GM12878 (cell line): ENCODE results near the gene CSH2.
"Not testable (repeated sequence)": the region's sequence is repeated elsewhere in the genome, so short reads cannot be mapped to it uniquely, and the experiment has no call there.

Experiments used
- ATF3 ChIP-seq: IDR thresholded peaks from 2 replicates; pipeline ENCODE4 v1.6.1; 2011; ENCODE audit warnings: low read depth, mild to moderate bottlenecking, low read length, moderate library complexity, borderline replicate concordance; ENCODE audit errors: extremely low read depth
- CREB1 ChIP-seq: IDR thresholded peaks from 2 replicates; pipeline ENCODE4 v1.6.1; 2012; ENCODE audit warnings: low read depth, mild to moderate bottlenecking, inconsistent platforms
- DPF2 ChIP-seq: fragments of 450-650 bp; IDR thresholded peaks from 2 replicates; pipeline ENCODE4 v1.6.1; 2017; ENCODE audit warnings: mild to moderate bottlenecking
- EP300 ChIP-seq, 2 experiments: fragments of 150-350 bp in 1 of 2; IDR thresholded peaks; 2 replicates each; pipeline ENCODE4 v1.6.1; 2011 to 2012; ENCODE audit warnings: low read depth in 2 of 2, low read length in 2 of 2, borderline replicate concordance in 1 of 2, improper control_type of control experiment in 1 of 2, inconsistent platforms in 1 of 2; ENCODE audit not compliant: control insufficient read depth in 1 of 2
- EZH2 ChIP-seq: IDR thresholded peaks from 2 replicates; pipeline ENCODE4 v1.6.1; 2012; ENCODE audit warnings: low read depth, mild to moderate bottlenecking, control low read depth, inconsistent platforms, low read length, borderline replicate concordance; ENCODE audit not compliant: control insufficient read depth
- JUNB ChIP-seq: IDR thresholded peaks from 2 replicates; pipeline ENCODE4 v1.6.1; 2016; ENCODE audit warnings: antibody characterized with exemption, mild to moderate bottlenecking
- POLR2A ChIP-seq: IDR thresholded peaks from 2 replicates; pipeline ENCODE4 v1.6.1; 2011; ENCODE audit warnings: low read depth, mild to moderate bottlenecking, low read length
- REST ChIP-seq: IDR thresholded peaks from 2 replicates; pipeline ENCODE4 v1.6.1; 2012; ENCODE audit warnings: mild to moderate bottlenecking, low read depth, low read length
- SP1 ChIP-seq: IDR thresholded peaks from one replicate; pipeline ENCODE4 v1.6.1; 2011; ENCODE audit warnings: low read depth, low read length
- TCF7 ChIP-seq: IDR thresholded peaks from 2 replicates; pipeline ENCODE4 v1.6.1; 2014; ENCODE audit warnings: antibody characterized with exemption, borderline replicate concordance
- YY1 ChIP-seq: IDR thresholded peaks from 2 replicates; pipeline ENCODE4 v1.6.1; 2011; ENCODE audit warnings: low read depth, mild to moderate bottlenecking, low read length
- TF ChIP-seq, protein P1 (sequence below): IDR thresholded peaks from 2 replicates; pipeline ENCODE4 v1.6.1; 2011; ENCODE audit warnings: low read depth, low read length, improper control_type of control experiment, borderline replicate concordance
- TF ChIP-seq, protein P2 (sequence below), 3 experiments: IDR thresholded peaks in 2 of 3; conservative IDR thresholded peaks in 1 of 3; 2 replicates each; pipeline ENCODE4 v1.5.1; 2011; ENCODE audit warnings: low read depth in 3 of 3, low read length in 3 of 3, mild to moderate bottlenecking in 3 of 3, control low read depth in 2 of 3, moderate library complexity in 2 of 3, inconsistent platforms in 1 of 3, mixed read lengths in 1 of 3; ENCODE audit not compliant: control insufficient read depth in 2 of 3, insufficient read depth in 1 of 3; ENCODE audit errors: extremely low read depth in 1 of 3
- TF ChIP-seq, protein P3 (sequence below): fragments of 450-650 bp; IDR thresholded peaks from 2 replicates; pipeline ENCODE4 v1.6.1; 2017; ENCODE audit warnings: mild to moderate bottlenecking, low read depth, inconsistent platforms; ENCODE audit not compliant: poor library complexity, severe bottlenecking

DNA sequence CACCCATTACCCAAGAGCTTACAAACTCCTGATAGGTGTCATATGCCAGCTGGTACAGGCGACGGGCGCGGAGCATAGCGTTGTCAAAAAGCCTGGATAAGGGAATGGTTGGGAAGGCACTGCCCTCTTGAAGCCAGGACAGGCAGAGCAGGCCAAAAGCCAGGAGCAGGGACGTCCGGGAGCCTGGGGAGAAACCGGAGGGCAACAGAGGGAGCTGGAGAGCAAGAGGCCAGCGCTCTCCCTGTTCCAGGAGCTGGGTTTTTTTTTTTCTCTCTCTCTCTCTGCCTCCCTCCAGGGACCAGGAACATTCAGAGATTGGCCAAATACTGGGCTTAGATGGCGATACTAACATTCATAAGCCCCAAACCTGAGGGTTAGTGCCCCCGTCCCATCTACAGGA is 7.9 kb upstream of the CSH2 start:
- not testable (repeated sequence) for TF ChIP-seq POLR2A; REST; SP1; DPF2; CREB1; ATF3; JUNB; EZH2; EP300 (IDR thresholded peaks at IDR 0.05; ENCODE audit: borderline replicate concordance in 1 of 2, control insufficient read depth in 1 of 2, low read depth in 2 of 2, low read length in 2 of 2); TCF7; YY1
- TF ChIP-seq, protein P1, sequence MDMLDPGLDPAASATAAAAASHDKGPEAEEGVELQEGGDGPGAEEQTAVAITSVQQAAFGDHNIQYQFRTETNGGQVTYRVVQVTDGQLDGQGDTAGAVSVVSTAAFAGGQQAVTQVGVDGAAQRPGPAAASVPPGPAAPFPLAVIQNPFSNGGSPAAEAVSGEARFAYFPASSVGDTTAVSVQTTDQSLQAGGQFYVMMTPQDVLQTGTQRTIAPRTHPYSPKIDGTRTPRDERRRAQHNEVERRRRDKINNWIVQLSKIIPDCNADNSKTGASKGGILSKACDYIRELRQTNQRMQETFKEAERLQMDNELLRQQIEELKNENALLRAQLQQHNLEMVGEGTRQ: not testable (repeated sequence)
- TF ChIP-seq, protein P2, sequence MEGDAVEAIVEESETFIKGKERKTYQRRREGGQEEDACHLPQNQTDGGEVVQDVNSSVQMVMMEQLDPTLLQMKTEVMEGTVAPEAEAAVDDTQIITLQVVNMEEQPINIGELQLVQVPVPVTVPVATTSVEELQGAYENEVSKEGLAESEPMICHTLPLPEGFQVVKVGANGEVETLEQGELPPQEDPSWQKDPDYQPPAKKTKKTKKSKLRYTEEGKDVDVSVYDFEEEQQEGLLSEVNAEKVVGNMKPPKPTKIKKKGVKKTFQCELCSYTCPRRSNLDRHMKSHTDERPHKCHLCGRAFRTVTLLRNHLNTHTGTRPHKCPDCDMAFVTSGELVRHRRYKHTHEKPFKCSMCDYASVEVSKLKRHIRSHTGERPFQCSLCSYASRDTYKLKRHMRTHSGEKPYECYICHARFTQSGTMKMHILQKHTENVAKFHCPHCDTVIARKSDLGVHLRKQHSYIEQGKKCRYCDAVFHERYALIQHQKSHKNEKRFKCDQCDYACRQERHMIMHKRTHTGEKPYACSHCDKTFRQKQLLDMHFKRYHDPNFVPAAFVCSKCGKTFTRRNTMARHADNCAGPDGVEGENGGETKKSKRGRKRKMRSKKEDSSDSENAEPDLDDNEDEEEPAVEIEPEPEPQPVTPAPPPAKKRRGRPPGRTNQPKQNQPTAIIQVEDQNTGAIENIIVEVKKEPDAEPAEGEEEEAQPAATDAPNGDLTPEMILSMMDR (IDR thresholded peaks at IDR 0.05 in 2 of 3, conservative IDR thresholded peaks at IDR 0.05 in 1 of 3; ENCODE audit: control insufficient read depth in 2 of 3, extremely low read depth in 1 of 3, insufficient read depth in 1 of 3, low read depth in 3 of 3, low read length in 3 of 3): not testable (repeated sequence)
- TF ChIP-seq, protein P3, sequence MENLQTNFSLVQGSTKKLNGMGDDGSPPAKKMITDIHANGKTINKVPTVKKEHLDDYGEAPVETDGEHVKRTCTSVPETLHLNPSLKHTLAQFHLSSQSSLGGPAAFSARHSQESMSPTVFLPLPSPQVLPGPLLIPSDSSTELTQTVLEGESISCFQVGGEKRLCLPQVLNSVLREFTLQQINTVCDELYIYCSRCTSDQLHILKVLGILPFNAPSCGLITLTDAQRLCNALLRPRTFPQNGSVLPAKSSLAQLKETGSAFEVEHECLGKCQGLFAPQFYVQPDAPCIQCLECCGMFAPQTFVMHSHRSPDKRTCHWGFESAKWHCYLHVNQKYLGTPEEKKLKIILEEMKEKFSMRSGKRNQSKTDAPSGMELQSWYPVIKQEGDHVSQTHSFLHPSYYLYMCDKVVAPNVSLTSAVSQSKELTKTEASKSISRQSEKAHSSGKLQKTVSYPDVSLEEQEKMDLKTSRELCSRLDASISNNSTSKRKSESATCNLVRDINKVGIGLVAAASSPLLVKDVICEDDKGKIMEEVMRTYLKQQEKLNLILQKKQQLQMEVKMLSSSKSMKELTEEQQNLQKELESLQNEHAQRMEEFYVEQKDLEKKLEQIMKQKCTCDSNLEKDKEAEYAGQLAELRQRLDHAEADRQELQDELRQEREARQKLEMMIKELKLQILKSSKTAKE: not testable (repeated sequence)
